SK-N-SH (cell line): ENCODE results near the gene BIRC6. TPM values are rescaled to one million over a fixed set of nuclear protein-coding genes. Genes with fewer than 3 reads are reported as not detected.

Experiments
- CTCF ChIA-PET: fragments of 300-600, 350-600 bp; formaldehyde crosslinking; extraction: SDS; loops from one replicate; lab custom pipeline; 2021; lab: Yijun Ruan, JAX
- POLR2A ChIA-PET: fragments of 350-600 bp; sonication (Branson Sonifier 250); formaldehyde crosslinking; extraction: SDS; loops from one replicate; lab custom pipeline; 2020; ENCODE audit warnings: antibody characterized with exemption, inconsistent platforms; lab: Yijun Ruan, JAX
- DNase-seq: peaks from one replicate; pipeline ENCODE4 v3.0.0; 2012
- H2AFZ ChIP-seq: fragments of 200-600 bp; sonication (generic); 2 replicates; pipeline ENCODE4 v1.8.1; 2016; ENCODE audit warnings: antibody characterized with exemption, mild to moderate bottlenecking, low read depth
- H3F3A ChIP-seq: fragments of 200-600 bp; sonication (generic); replicated peaks from 2 replicates; pipeline ENCODE3; 2016; ENCODE audit warnings: antibody characterized with exemption, mild to moderate bottlenecking; ENCODE audit not compliant: insufficient read depth
- H3K27ac ChIP-seq, 2 experiments: fragments of 200-500 bp in 1 of 2; fragments of 200-600 bp in 1 of 2; sonication (Bioruptor generic) in 1 of 2; sonication (generic), shearing (Covaris generic) in 1 of 2; 2 replicates each; pipeline versions ENCODE4 v1.5.1 to v1.6.1; 2014 to 2016; ENCODE audit warnings: low read depth in 2 of 2, inconsistent platforms in 1 of 2, low read length in 1 of 2, mild to moderate bottlenecking in 1 of 2, mixed read lengths in 1 of 2
- H3K27me3 ChIP-seq: fragments of 200-600 bp; sonication (generic), shearing (Covaris generic); 2 replicates; pipeline ENCODE4 v1.6.1; 2016; ENCODE audit warnings: mixed run types; ENCODE audit not compliant: insufficient read depth
- H3K36me3 ChIP-seq, 2 experiments: fragments of 200-500 bp in 1 of 2; fragments of 200-600 bp in 1 of 2; sonication (Bioruptor generic) in 1 of 2; sonication (generic) in 1 of 2; replicated peaks in 1 of 2; 2 replicates each; pipeline versions ENCODE3 to v1.5.1; 2014 to 2016; ENCODE audit warnings: low read length in 1 of 2, mild to moderate bottlenecking in 1 of 2; ENCODE audit not compliant: insufficient read depth in 2 of 2, control insufficient read depth in 1 of 2
- H3K4me1 ChIP-seq, 2 experiments: fragments of 200-500 bp in 1 of 2; fragments of 200-600 bp in 1 of 2; sonication (Bioruptor generic) in 1 of 2; sonication (generic), shearing (Covaris generic) in 1 of 2; 2 replicates each; pipeline versions ENCODE4 v1.5.1 to v1.6.1; 2014 to 2016; ENCODE audit warnings: low read depth in 1 of 2, low read length in 1 of 2, mixed run types in 1 of 2; ENCODE audit not compliant: insufficient read depth in 2 of 2, control insufficient read depth in 1 of 2
- H3K4me2 ChIP-seq: fragments of 200-600 bp; sonication (generic), shearing (Covaris generic); 2 replicates; pipeline ENCODE4 v1.6.1; 2017; ENCODE audit warnings: mixed run types
- H3K4me3 ChIP-seq, 2 experiments: fragments of 200-500 bp in 1 of 2; fragments of 200-600 bp in 1 of 2; sonication (Bioruptor generic) in 1 of 2; sonication (generic), shearing (Covaris generic) in 1 of 2; 2 replicates each; pipeline versions ENCODE4 v1.5.1 to v1.8.1; 2014 to 2016; ENCODE audit warnings: low read depth in 2 of 2, inconsistent platforms in 1 of 2, low read length in 1 of 2, mild to moderate bottlenecking in 1 of 2, mixed read lengths in 1 of 2, moderate library complexity in 1 of 2
- H3K79me2 ChIP-seq: fragments of 200-600 bp; sonication (generic); 2 replicates; pipeline ENCODE4 v1.8.1; 2017; ENCODE audit warnings: mild to moderate bottlenecking; ENCODE audit not compliant: insufficient read depth
- H3K9ac ChIP-seq: fragments of 200-600 bp; sonication (generic); 2 replicates; pipeline ENCODE4 v1.6.1; 2017; ENCODE audit warnings: mixed run types
- H3K9me2 ChIP-seq: fragments of 200-600 bp; sonication (generic); 2 replicates; pipeline ENCODE4 v1.6.1; 2017; ENCODE audit warnings: mixed run types
- H3K9me3 ChIP-seq: fragments of 200-600 bp; sonication (generic); 2 replicates; pipeline ENCODE4 v1.6.1; 2017; ENCODE audit warnings: mixed run types, mild to moderate bottlenecking, moderate library complexity
- H4K20me1 ChIP-seq: fragments of 200-600 bp; sonication (generic); 2 replicates; pipeline ENCODE4 v1.6.1; 2017; ENCODE audit warnings: mild to moderate bottlenecking, mixed run types; ENCODE audit not compliant: insufficient read depth
- ELF1 ChIP-seq: IDR thresholded peaks from 2 replicates; pipeline ENCODE4 v1.4.0; 2012
- FOSL2 ChIP-seq: IDR thresholded peaks from 2 replicates; pipeline ENCODE4 v1.4.0; 2012; ENCODE audit warnings: low read depth, mild to moderate bottlenecking, moderate library complexity, borderline replicate concordance
- FOXM1 ChIP-seq: IDR thresholded peaks from 2 replicates; pipeline ENCODE4 v1.4.0; 2012; ENCODE audit warnings: low read depth, mild to moderate bottlenecking
- GATA2 ChIP-seq: sonication (generic); formaldehyde crosslinking; IDR thresholded peaks from 2 replicates; pipeline ENCODE4 v1.5.0; 2020; ENCODE audit warnings: mild to moderate bottlenecking, missing genetic modification reagents
- JUND ChIP-seq: IDR thresholded peaks from 2 replicates; pipeline ENCODE4 v1.4.0; 2012
- RAD21 ChIP-seq: IDR thresholded peaks from 2 replicates; pipeline ENCODE4 v1.6.1; 2012; ENCODE audit warnings: mild to moderate bottlenecking, low read length
- RFX5 ChIP-seq: IDR thresholded peaks from 2 replicates; pipeline ENCODE4 v1.6.1; 2012; ENCODE audit warnings: mild to moderate bottlenecking, improper control_type of control experiment, low read length
- TAF1 ChIP-seq: IDR thresholded peaks from 2 replicates; pipeline ENCODE4 v1.6.1; 2012; ENCODE audit warnings: low read depth, mild to moderate bottlenecking, low read length, moderate library complexity, borderline replicate concordance
- TEAD4 ChIP-seq: IDR thresholded peaks from 2 replicates; pipeline ENCODE4 v1.4.0; 2012; ENCODE audit warnings: mild to moderate bottlenecking, borderline replicate concordance; ENCODE audit not compliant: insufficient read depth
- WGBS: methylation state at CpG from one replicate; pipeline ENCODE4 v1.1.6; 2017; ENCODE audit warnings: low lambda C conversion rate; 5-methylcytosine and 5-hydroxymethylcytosine counted together
- polyA plus RNA-seq, 3 experiments: library from polyadenylated mRNA; depleted of rRNA; stranded (reverse); fragments of >200 nt; gene quantifications; 2 replicates each; pipeline ENCODE4 v1.2.3, GENCODE V29; 2012
- TF ChIP-seq, protein P1 (sequence below): IDR thresholded peaks from 2 replicates; pipeline ENCODE4 v1.4.0; 2012; ENCODE audit warnings: low read depth, borderline replicate concordance
- TF ChIP-seq, protein P2 (sequence below): IDR thresholded peaks from 2 replicates; pipeline ENCODE4 v1.4.0; 2012; ENCODE audit warnings: low read depth, borderline replicate concordance
- TF ChIP-seq, protein P3 (sequence below): fragments of 150-350 bp; IDR thresholded peaks from 2 replicates; pipeline ENCODE4 v1.6.1; 2017; ENCODE audit warnings: antibody characterized with exemption, low read length, low read depth, borderline replicate concordance
- TF ChIP-seq, protein P4 (sequence below): fragments of 200-600 bp; sonication (generic); IDR thresholded peaks from 2 replicates; pipeline ENCODE4 v1.6.1; 2017; ENCODE audit warnings: antibody characterized with exemption, mild to moderate bottlenecking, moderate library complexity
- TF ChIP-seq, protein P5 (sequence below): fragments of 150-350 bp; IDR thresholded peaks from 2 replicates; pipeline ENCODE4 v1.6.1; 2016; ENCODE audit warnings: mild to moderate bottlenecking, low read depth, low read length
- TF ChIP-seq, protein P6 (sequence below): IDR thresholded peaks from 2 replicates; pipeline ENCODE4; 2012

Gene BIRC6
- polyA plus RNA-seq, 1 of the 3 experiments (the other 2 are of a cell fraction), result 28.9 TPM

DNA sequence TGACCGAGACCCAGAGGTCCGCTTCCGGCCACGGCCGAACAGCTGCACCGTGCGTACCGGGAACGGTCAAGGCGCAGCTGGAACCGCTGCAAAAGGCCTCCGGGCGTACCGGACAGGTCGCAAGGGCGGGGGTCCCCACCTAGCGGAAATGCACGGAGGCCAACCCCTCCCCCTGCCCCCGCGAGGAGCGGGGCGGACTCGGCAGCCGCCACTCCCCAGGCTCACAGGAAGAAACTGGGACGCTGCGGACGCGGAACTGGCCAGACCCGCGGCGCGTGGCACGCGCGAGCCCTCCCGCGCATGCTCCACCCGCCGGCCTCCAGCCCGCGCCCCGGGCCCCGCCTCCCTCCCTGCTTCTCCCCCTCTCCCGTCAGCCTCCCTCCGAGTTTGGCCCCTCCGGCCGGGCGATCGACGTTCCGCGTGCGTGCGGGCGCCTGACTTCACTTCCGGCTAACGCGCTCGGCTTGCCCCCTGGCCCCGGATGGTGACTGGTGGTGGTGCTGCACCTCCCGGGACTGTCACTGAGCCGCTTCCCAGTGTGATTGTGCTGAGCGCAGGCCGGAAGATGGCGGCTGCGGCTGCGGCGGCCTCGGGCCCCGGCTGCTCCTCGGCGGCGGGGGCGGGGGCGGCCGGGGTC, at the start of gene BIRC6 (continued):
- TF ChIP-seq, protein P1, sequence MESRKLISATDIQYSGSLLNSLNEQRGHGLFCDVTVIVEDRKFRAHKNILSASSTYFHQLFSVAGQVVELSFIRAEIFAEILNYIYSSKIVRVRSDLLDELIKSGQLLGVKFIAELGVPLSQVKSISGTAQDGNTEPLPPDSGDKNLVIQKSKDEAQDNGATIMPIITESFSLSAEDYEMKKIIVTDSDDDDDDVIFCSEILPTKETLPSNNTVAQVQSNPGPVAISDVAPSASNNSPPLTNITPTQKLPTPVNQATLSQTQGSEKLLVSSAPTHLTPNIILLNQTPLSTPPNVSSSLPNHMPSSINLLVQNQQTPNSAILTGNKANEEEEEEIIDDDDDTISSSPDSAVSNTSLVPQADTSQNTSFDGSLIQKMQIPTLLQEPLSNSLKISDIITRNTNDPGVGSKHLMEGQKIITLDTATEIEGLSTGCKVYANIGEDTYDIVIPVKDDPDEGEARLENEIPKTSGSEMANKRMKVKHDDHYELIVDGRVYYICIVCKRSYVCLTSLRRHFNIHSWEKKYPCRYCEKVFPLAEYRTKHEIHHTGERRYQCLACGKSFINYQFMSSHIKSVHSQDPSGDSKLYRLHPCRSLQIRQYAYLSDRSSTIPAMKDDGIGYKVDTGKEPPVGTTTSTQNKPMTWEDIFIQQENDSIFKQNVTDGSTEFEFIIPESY, result 0 out of 2 replicates have a peak, but pooled peaks have one; percentile 36
- TF ChIP-seq JUND (no peak; the same call in 1 of the 2 replicates), TAF1 (peak; percentile 93), FOSL2 (no peak), ELF1 (peak; percentile 90), RAD21 (peak; percentile 6; the same call in 1 of the 2 replicates), FOXM1 (no peak)
- TF ChIP-seq, protein P2, sequence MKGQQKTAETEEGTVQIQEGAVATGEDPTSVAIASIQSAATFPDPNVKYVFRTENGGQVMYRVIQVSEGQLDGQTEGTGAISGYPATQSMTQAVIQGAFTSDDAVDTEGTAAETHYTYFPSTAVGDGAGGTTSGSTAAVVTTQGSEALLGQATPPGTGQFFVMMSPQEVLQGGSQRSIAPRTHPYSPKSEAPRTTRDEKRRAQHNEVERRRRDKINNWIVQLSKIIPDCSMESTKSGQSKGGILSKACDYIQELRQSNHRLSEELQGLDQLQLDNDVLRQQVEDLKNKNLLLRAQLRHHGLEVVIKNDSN, result peak; percentile 66
- TF ChIP-seq, protein P3, sequence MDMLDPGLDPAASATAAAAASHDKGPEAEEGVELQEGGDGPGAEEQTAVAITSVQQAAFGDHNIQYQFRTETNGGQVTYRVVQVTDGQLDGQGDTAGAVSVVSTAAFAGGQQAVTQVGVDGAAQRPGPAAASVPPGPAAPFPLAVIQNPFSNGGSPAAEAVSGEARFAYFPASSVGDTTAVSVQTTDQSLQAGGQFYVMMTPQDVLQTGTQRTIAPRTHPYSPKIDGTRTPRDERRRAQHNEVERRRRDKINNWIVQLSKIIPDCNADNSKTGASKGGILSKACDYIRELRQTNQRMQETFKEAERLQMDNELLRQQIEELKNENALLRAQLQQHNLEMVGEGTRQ, result no peak
- TF ChIP-seq, protein P4, sequence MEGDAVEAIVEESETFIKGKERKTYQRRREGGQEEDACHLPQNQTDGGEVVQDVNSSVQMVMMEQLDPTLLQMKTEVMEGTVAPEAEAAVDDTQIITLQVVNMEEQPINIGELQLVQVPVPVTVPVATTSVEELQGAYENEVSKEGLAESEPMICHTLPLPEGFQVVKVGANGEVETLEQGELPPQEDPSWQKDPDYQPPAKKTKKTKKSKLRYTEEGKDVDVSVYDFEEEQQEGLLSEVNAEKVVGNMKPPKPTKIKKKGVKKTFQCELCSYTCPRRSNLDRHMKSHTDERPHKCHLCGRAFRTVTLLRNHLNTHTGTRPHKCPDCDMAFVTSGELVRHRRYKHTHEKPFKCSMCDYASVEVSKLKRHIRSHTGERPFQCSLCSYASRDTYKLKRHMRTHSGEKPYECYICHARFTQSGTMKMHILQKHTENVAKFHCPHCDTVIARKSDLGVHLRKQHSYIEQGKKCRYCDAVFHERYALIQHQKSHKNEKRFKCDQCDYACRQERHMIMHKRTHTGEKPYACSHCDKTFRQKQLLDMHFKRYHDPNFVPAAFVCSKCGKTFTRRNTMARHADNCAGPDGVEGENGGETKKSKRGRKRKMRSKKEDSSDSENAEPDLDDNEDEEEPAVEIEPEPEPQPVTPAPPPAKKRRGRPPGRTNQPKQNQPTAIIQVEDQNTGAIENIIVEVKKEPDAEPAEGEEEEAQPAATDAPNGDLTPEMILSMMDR, result no peak
- TF ChIP-seq, protein P5, sequence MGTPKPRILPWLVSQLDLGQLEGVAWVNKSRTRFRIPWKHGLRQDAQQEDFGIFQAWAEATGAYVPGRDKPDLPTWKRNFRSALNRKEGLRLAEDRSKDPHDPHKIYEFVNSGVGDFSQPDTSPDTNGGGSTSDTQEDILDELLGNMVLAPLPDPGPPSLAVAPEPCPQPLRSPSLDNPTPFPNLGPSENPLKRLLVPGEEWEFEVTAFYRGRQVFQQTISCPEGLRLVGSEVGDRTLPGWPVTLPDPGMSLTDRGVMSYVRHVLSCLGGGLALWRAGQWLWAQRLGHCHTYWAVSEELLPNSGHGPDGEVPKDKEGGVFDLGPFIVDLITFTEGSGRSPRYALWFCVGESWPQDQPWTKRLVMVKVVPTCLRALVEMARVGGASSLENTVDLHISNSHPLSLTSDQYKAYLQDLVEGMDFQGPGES, result no peak

DNA sequence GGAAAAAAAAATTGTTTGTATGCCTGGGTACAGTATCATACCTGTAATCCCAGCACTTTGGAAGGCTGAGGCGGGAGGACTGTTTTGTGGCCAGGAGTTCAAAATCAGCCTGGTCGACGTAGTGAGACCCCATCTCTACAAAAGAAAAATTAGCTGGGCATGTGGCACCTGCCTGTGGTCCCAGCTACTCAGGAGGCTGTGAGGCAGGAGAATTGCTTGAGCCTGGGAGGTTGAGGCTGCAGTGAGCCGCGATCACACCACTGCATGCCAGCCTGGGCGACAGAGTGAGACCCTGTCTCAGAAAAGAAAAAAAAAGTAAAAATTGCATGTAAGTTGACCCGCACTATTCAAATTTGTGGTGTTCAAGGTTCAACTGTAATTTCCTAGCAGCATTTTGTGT, 46.2 kb upstream of the BIRC6 start:
- H3K9me2 ChIP-seq, result no peaks in the 10 kb centered on the region
- no peaks in the 10 kb centered on the region for H3K79me2 ChIP-seq
- no peak overlapping the region for H3K9ac ChIP-seq
- no peak overlapping the region for H3K4me2 ChIP-seq
- peaks cover 4% of the 10 kb centered on the region for H3F3A ChIP-seq
- H3K27me3 ChIP-seq, result no peaks in the 10 kb centered on the region
- no peak overlapping the region for H2AFZ ChIP-seq
- no peak for DNase-seq
- H4K20me1 ChIP-seq, result no peaks in the 10 kb centered on the region
- TF ChIP-seq RAD21 (no peak), FOXM1 (no peak), GATA2 (CRISPR knock-in tag) (no peak), TEAD4 (no peak), RFX5 (no peak)
- TF ChIP-seq, protein P2, result no peak
- TF ChIP-seq, protein P6, sequence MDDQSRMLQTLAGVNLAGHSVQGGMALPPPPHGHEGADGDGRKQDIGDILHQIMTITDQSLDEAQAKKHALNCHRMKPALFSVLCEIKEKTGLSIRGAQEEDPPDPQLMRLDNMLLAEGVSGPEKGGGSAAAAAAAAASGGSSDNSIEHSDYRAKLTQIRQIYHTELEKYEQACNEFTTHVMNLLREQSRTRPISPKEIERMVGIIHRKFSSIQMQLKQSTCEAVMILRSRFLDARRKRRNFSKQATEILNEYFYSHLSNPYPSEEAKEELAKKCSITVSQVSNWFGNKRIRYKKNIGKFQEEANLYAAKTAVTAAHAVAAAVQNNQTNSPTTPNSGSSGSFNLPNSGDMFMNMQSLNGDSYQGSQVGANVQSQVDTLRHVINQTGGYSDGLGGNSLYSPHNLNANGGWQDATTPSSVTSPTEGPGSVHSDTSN, result no peak
- WGBS, result 97% methylated on average over 7 of the region's 7 CpGs
- ChIA-PET CTCF (no interaction called here), POLR2A (no interaction called here)
- H3K36me3 ChIP-seq, result peaks cover 20 to 31% of the 10 kb centered on the region in 2 experiments
- no peaks in the 10 kb centered on the region for H3K4me1 ChIP-seq
- no peak overlapping the region for H3K4me3 ChIP-seq
- H3K27ac ChIP-seq, result no peak overlapping the region
- no peaks in the 10 kb centered on the region for H3K9me3 ChIP-seq
